SU-DHL-6 (cell line): Measurements from ENCODE around the gene LSM14B.

Experiments
- H2AFZ ChIP-seq: fragments of 200-600 bp; sonication (generic); 2 replicates; pipeline ENCODE4 v1.6.1; 2014; ENCODE audit warnings: low read depth, mild to moderate bottlenecking, moderate library complexity, mixed read lengths, antibody characterized with exemption, low read length; ENCODE audit not compliant: severe bottlenecking
- H3F3A ChIP-seq: fragments of 200-600 bp; shearing (Covaris generic); 2 replicates; pipeline ENCODE4 v1.6.0; 2016; ENCODE audit warnings: antibody characterized with exemption, mild to moderate bottlenecking; ENCODE audit not compliant: insufficient read depth
- H3K27ac ChIP-seq: fragments of 200-600 bp; sonication (generic); 2 replicates; pipeline ENCODE4 v1.5.1; 2016; ENCODE audit warnings: low read depth, mild to moderate bottlenecking, low read length, moderate library complexity, mixed read lengths
- H3K27me3 ChIP-seq: fragments of 200-600 bp; sonication (generic), shearing (Covaris generic); 2 replicates; pipeline ENCODE4 v1.6.0; 2014; ENCODE audit warnings: mild to moderate bottlenecking, low read length
- H3K36me3 ChIP-seq: fragments of 200-600 bp; sonication (generic); 2 replicates; pipeline ENCODE4 v1.6.1; 2014; ENCODE audit warnings: mild to moderate bottlenecking, low read length, mixed read lengths
- H3K4me2 ChIP-seq: fragments of 300-600, 200-600 bp; shearing (Covaris generic), sonication (generic); 2 replicates; pipeline ENCODE4 v1.6.0; 2014; ENCODE audit warnings: low read length, low read depth, mild to moderate bottlenecking; ENCODE audit not compliant: poor library complexity, severe bottlenecking
- H3K4me3 ChIP-seq: fragments of 200-600 bp; sonication (generic); 2 replicates; pipeline ENCODE4 v1.5.1; 2014; ENCODE audit warnings: antibody characterized with exemption, low read length, mild to moderate bottlenecking, mixed read lengths; ENCODE audit not compliant: insufficient read depth, poor library complexity, severe bottlenecking
- H3K79me2 ChIP-seq: fragments of 200-600 bp; sonication (generic); 2 replicates; pipeline ENCODE4 v1.6.1; 2014; ENCODE audit warnings: mild to moderate bottlenecking, low read length, moderate library complexity; ENCODE audit not compliant: insufficient read depth
- H3K9ac ChIP-seq: fragments of 200-600 bp; sonication (generic); 2 replicates; pipeline ENCODE4 v1.7.0; 2014; ENCODE audit warnings: mild to moderate bottlenecking, low read length
- H3K9me2 ChIP-seq: fragments of 200-600 bp; sonication (generic); replicated peaks from 2 replicates; pipeline ENCODE4 v1.6.1; 2014; ENCODE audit warnings: low read length; ENCODE audit not compliant: insufficient read depth
- H3K9me3 ChIP-seq: fragments of 200-600 bp; sonication (generic); 2 replicates; pipeline ENCODE4 v1.6.1; 2014; ENCODE audit warnings: low read length, mixed read lengths; ENCODE audit not compliant: insufficient read depth
- H4K20me1 ChIP-seq: fragments of 200-600 bp; sonication (generic); 2 replicates; pipeline ENCODE4 v1.6.1; 2014; ENCODE audit warnings: low read depth, mild to moderate bottlenecking, antibody characterized with exemption, low read length, moderate library complexity, mixed read lengths
- CTCF ChIP-seq: fragments of 200-600 bp; sonication (generic); IDR thresholded peaks from one replicate; pipeline ENCODE4 v1.5.1; 2017; ENCODE audit warnings: antibody characterized with exemption, mild to moderate bottlenecking, low read length, moderate library complexity; ENCODE audit not compliant: insufficient read depth, poor library complexity, severe bottlenecking
- EZH2phosphoT487 ChIP-seq: fragments of 200-600 bp; sonication (generic), shearing (Covaris generic); conservative IDR thresholded peaks from 2 replicates; pipeline ENCODE4 v1.6.1; 2018; ENCODE audit warnings: mild to moderate bottlenecking, antibody characterized with exemption, low read length, moderate library complexity, mixed read lengths

LSM14B gene

GRCh38 chr20:62162765-62163484, 40.6 kb downstream of the LSM14B start:
- Histone ChIP-seq H3F3A (no peaks in the 10 kb centered on the region), H3K4me3 (no peak overlapping the region), H3K79me2 (no peaks in the 10 kb centered on the region), H3K27me3 (no peaks in the 10 kb centered on the region), H3K9ac (no peak overlapping the region), H3K9me2 (no peaks in the 10 kb centered on the region), H3K9me3 (no peaks in the 10 kb centered on the region), H3K36me3 (no peaks in the 10 kb centered on the region), H2AFZ (no peak overlapping the region), H4K20me1 (no peaks in the 10 kb centered on the region), H3K27ac (no peak overlapping the region), H3K4me2 (no peak overlapping the region)
- TF ChIP-seq EZH2phosphoT487 (no peak), CTCF (no peak)

DNA sequence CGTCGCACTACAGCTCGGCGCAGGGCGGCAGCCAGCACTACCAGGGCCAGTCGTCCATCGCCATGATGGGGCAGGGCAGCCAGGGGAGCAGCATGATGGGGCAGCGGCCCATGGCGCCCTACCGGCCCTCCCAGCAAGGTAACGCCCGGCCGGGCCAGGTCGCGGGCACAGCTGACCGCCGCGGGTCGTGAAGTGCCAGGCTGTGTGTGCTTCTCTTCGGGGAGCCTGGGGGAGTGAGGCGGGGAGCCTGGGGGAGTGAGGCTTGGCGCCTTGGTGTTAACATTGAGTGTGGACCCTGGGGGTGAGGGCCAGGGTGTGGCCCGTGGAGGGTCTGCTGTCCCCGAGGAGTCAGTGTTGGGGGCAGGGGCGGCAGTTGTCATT, 41.2 kb downstream of the LSM14B start:
- Histone ChIP-seq H3K27ac (no peak overlapping the region), H3K27me3 (no peaks in the 10 kb centered on the region), H2AFZ (no peak overlapping the region), H4K20me1 (no peaks in the 10 kb centered on the region), H3K9me3 (no peaks in the 10 kb centered on the region), H3K9ac (no peak overlapping the region), H3F3A (no peaks in the 10 kb centered on the region), H3K9me2 (no peaks in the 10 kb centered on the region), H3K4me3 (no peak overlapping the region), H3K79me2 (no peaks in the 10 kb centered on the region), H3K4me2 (no peak overlapping the region), H3K36me3 (no peaks in the 10 kb centered on the region)
- TF ChIP-seq EZH2phosphoT487 (no peak), CTCF (no peak)

GRCh38 chr20:62163986-62164762, 41.9 kb downstream of the LSM14B start:
- Histone ChIP-seq H3K79me2 (no peaks in the 10 kb centered on the region), H3K9ac (no peak overlapping the region), H2AFZ (no peak overlapping the region), H3K27me3 (no peaks in the 10 kb centered on the region), H3K9me3 (no peaks in the 10 kb centered on the region), H3F3A (no peaks in the 10 kb centered on the region), H3K27ac (no peak overlapping the region), H3K36me3 (no peaks in the 10 kb centered on the region), H3K4me2 (no peak overlapping the region), H4K20me1 (no peaks in the 10 kb centered on the region), H3K9me2 (no peaks in the 10 kb centered on the region), H3K4me3 (no peak overlapping the region)
- TF ChIP-seq CTCF (no peak), EZH2phosphoT487 (no peak)
